Ishikawa (cell line): ENCODE data around the gene YWHAQ.

Experiments
- CEBPB ChIP-seq: IDR thresholded peaks from 2 replicates; pipeline ENCODE4 v1.6.1; 2012
- CREB1 ChIP-seq: IDR thresholded peaks from 2 replicates; pipeline ENCODE4 v1.6.1; 2012; ENCODE audit warnings: low read depth
- EGR1 ChIP-seq: IDR thresholded peaks from 2 replicates; pipeline ENCODE4 v1.6.1; 2012
- EP300 ChIP-seq: IDR thresholded peaks from 2 replicates; pipeline ENCODE4 v1.6.1; 2012; ENCODE audit warnings: borderline replicate concordance
- FOXM1 ChIP-seq: IDR thresholded peaks from 2 replicates; pipeline ENCODE4 v1.6.1; 2012; ENCODE audit warnings: low read depth, borderline replicate concordance
- NFIC ChIP-seq: IDR thresholded peaks from 2 replicates; pipeline ENCODE4 v1.6.1; 2012
- RAD21 ChIP-seq: IDR thresholded peaks from 2 replicates; pipeline ENCODE4 v1.6.1; 2012; ENCODE audit warnings: low read depth
- TAF1 ChIP-seq: IDR thresholded peaks from 2 replicates; pipeline ENCODE4 v1.6.1; 2012; ENCODE audit warnings: low read depth, mild to moderate bottlenecking
- TCF12 ChIP-seq: IDR thresholded peaks from 2 replicates; pipeline ENCODE4 v1.6.1; 2012; ENCODE audit warnings: low read depth
- TEAD4 ChIP-seq: IDR thresholded peaks from 2 replicates; pipeline ENCODE4 v1.6.1; 2012
- YY1 ChIP-seq: IDR thresholded peaks from 2 replicates; pipeline ENCODE4 v1.6.1; 2012; ENCODE audit warnings: low read depth
- ZBTB7A ChIP-seq: IDR thresholded peaks from 2 replicates; pipeline ENCODE4 v1.6.1; 2012; ENCODE audit warnings: low read depth
- TF ChIP-seq, protein P1 (sequence below): IDR thresholded peaks from 2 replicates; pipeline ENCODE4 v1.6.1; 2012
- TF ChIP-seq, protein P2 (sequence below): IDR thresholded peaks from 2 replicates; pipeline ENCODE4 v1.6.1; 2012
- TF ChIP-seq, protein P3 (sequence below): IDR thresholded peaks from 2 replicates; pipeline ENCODE4 v1.6.1; 2012; ENCODE audit warnings: low read depth, mild to moderate bottlenecking

YWHAQ gene

DNA sequence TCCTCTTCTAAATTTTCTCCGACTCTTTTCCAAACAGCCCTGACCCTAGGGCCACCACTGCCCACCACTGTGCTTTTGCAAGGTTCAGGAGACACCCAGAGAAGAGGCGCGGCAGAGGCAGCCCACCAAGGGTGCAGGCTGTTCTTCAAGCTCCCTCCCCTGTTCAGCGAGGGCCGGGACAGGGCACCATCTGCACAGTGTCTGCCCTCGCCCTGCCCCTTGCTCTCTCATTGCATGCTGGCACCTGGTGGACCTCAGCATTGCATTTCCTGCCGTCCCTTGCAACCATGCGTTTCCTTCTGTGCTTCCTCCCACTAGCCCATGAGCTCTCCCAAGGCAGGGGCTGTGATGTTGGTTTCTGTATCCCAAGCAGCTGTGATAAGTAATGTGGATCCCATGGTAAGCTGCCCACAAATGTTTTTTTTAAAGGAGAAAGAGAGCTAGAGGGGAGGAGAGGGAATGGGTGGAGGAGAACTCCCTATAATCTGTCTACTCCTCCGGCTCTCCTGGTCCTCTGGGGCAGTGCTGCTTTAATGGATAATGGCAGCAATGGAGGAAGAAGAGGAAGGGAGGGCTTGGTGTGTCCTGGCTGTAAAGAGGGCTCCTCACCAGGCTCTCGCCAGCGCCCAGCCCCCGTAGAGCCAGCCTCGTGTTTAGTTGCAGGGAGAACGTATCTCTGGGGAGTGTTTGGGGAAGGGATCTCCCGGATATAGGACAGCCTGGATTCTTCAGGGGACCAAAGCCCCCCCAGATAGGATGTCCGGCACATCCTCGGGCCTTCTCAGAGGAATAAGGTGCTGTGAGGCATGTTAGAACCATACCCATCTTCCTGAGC is 15.6 kb upstream of the YWHAQ start:
- TF ChIP-seq CEBPB (no peak), ZBTB7A (no peak), EGR1 (no peak), EP300 (no peak), RAD21 (no peak)

DNA sequence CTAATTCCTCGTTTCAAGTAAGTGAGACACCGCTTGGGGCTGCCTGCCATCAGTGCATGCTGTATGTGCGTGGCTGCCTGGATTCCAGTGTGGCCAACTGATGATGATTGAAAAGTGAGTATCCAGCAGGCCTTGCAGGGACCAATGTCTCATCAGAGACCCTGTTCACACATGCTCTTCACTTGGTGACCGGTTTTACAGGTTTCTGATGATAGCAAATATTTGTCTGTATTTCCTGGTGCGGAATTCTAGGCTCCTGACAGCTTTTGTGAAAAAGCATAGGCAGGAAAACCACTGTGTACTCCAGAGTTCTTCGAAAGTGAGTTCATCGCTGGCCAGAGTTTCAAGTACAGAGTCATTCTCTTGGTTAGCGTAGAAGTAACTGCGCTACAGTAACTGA is 13.8 kb upstream of the YWHAQ start:
- TF ChIP-seq, protein P1, sequence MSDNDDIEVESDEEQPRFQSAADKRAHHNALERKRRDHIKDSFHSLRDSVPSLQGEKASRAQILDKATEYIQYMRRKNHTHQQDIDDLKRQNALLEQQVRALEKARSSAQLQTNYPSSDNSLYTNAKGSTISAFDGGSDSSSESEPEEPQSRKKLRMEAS = no peak
- no peak for TF ChIP-seq ZBTB7A
- TF ChIP-seq EGR1 = no peak
- no peak for TF ChIP-seq YY1
- no peak for TF ChIP-seq NFIC
- no peak for TF ChIP-seq TAF1
- TF ChIP-seq RAD21 = no peak
- TF ChIP-seq CEBPB = no peak
- no peak for TF ChIP-seq EP300

DNA sequence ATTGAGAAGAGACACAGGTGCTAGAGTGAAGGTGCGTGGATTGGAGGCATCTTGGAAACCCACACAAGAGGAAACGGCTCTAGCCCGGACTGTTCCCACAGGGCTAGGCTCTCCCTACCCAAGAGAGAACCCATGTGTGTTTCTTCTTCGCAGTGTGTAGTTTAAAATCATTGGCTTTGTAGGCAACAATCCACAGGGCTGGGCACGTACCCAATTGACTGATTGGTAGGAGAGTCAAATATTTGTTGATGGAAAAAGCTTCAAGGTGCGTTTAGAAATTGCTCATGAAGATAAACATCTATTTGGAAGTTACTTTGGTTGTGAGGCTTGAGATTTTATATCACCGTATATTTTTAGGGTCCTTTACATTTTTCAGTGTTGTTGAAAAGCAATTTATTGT is 13.2 kb upstream of the YWHAQ start:
- TF ChIP-seq TCF12 = no peak
- TF ChIP-seq, protein P1 = no peak
- no peak for TF ChIP-seq EP300
- no peak for TF ChIP-seq TEAD4
- TF ChIP-seq CEBPB = no peak
- TF ChIP-seq, protein P2, sequence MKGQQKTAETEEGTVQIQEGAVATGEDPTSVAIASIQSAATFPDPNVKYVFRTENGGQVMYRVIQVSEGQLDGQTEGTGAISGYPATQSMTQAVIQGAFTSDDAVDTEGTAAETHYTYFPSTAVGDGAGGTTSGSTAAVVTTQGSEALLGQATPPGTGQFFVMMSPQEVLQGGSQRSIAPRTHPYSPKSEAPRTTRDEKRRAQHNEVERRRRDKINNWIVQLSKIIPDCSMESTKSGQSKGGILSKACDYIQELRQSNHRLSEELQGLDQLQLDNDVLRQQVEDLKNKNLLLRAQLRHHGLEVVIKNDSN = no peak
- TF ChIP-seq NFIC = no peak
- TF ChIP-seq EGR1 = no peak
- TF ChIP-seq YY1 = no peak
- no peak for TF ChIP-seq ZBTB7A
- TF ChIP-seq TAF1 = no peak
- TF ChIP-seq RAD21 = no peak
- no peak for TF ChIP-seq CREB1
- TF ChIP-seq, protein P3, sequence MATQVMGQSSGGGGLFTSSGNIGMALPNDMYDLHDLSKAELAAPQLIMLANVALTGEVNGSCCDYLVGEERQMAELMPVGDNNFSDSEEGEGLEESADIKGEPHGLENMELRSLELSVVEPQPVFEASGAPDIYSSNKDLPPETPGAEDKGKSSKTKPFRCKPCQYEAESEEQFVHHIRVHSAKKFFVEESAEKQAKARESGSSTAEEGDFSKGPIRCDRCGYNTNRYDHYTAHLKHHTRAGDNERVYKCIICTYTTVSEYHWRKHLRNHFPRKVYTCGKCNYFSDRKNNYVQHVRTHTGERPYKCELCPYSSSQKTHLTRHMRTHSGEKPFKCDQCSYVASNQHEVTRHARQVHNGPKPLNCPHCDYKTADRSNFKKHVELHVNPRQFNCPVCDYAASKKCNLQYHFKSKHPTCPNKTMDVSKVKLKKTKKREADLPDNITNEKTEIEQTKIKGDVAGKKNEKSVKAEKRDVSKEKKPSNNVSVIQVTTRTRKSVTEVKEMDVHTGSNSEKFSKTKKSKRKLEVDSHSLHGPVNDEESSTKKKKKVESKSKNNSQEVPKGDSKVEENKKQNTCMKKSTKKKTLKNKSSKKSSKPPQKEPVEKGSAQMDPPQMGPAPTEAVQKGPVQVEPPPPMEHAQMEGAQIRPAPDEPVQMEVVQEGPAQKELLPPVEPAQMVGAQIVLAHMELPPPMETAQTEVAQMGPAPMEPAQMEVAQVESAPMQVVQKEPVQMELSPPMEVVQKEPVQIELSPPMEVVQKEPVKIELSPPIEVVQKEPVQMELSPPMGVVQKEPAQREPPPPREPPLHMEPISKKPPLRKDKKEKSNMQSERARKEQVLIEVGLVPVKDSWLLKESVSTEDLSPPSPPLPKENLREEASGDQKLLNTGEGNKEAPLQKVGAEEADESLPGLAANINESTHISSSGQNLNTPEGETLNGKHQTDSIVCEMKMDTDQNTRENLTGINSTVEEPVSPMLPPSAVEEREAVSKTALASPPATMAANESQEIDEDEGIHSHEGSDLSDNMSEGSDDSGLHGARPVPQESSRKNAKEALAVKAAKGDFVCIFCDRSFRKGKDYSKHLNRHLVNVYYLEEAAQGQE = no peak
- TF ChIP-seq FOXM1 = no peak

DNA sequence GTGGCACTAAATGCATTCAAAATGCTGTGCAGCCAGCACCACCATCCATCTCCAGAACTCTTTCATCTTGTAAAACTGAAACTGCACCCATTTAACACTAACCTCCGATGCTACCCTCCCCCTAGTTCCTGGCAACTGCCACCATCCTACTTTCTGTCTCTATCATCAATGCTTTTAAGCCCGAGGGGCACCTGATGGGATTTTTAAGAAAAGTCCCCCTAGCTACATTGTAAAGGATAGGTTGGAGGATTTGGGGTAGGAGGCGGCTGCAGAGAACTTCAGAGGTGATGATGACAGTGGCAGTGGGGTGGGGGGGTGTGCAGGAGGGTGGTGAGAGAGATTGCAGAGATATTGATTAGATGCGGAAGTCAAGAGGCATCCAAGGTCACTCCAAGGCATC is 10.8 kb upstream of the YWHAQ start:
- TF ChIP-seq EP300 (no peak), RAD21 (no peak), EGR1 (no peak), YY1 (no peak), TAF1 (no peak), TCF12 (no peak), NFIC (no peak), CREB1 (no peak), ZBTB7A (no peak), CEBPB (no peak)
- TF ChIP-seq, protein P3 = no peak
- TF ChIP-seq, protein P2 = no peak

DNA sequence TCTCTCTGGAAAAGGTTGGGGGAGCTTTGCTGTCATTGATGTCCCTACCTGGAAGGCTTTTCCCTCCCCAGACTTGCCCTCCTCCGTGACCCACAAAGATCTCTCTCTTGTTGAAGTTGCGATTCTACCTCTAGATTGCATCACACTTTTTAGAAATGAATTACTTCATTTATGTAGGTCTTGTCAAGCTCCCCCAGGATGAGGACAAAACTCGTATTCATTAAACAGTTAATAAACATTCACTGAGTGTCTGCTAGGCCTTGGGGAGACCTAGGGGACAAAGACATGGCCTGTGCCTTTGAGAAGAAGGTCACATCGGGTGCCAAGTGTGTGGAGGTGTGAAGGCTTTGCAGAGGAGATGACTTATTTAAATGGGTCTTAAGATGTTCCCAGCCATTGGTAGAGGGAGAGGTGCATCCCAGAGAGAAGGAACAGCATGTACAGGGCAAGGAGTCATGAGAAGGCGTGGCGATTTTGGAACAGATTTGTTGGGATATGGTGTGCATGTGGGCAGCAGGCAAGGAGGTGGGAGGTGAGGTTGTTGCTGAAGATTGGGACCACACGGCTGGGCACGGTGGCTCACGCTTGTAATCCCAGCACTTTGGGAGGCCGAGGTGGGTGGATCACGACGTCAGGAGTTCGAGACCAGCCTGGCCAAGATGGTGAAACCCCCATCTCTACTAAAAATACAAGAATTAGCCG is 9.8 kb upstream of the YWHAQ start:
- TF ChIP-seq YY1 = no peak
- TF ChIP-seq, protein P2 = no peak
- no peak for TF ChIP-seq ZBTB7A
- TF ChIP-seq, protein P1 = no peak
- TF ChIP-seq, protein P3 = no peak
- no peak for TF ChIP-seq CEBPB
- TF ChIP-seq FOXM1 = no peak
- TF ChIP-seq EP300 = no peak
